Ishikawa (cell line): ENCODE measurements around the gene INSYN2B.

Experiments used
- FOXM1 ChIP-seq: IDR thresholded peaks from 2 replicates; pipeline ENCODE4 v1.6.1; 2012; ENCODE audit warnings: low read depth, borderline replicate concordance
- RAD21 ChIP-seq: IDR thresholded peaks from 2 replicates; pipeline ENCODE4 v1.6.1; 2012; ENCODE audit warnings: low read depth
- YY1 ChIP-seq: IDR thresholded peaks from 2 replicates; pipeline ENCODE4 v1.6.1; 2012; ENCODE audit warnings: low read depth
- TF ChIP-seq, protein P1 (sequence below): IDR thresholded peaks from 2 replicates; pipeline ENCODE4 v1.6.1; 2012
- TF ChIP-seq, protein P2 (sequence below): IDR thresholded peaks from 2 replicates; pipeline ENCODE4 v1.6.1; 2012; ENCODE audit warnings: low read depth, mild to moderate bottlenecking

DNA sequence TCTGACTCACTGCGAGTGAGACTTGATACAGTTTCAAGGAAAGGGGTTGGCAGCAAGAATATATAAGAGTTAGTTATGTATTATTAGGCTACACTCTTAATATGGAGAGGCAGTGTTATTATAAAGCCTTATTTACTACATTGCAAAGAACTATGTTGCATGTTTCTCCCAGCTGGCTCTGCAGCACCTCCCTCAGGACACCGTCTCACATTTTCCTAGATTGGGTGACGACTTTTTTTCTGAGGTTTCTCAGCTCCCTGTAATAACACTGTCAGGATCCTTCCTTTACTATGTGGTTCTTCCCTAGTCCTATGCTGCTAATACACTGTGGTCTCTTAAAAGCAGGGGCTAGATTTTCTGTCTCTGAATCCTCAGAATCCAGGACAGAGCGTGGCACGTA lies 153.7 kb downstream of the INSYN2B start:
- TF ChIP-seq, protein P1, sequence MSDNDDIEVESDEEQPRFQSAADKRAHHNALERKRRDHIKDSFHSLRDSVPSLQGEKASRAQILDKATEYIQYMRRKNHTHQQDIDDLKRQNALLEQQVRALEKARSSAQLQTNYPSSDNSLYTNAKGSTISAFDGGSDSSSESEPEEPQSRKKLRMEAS, result no peak
- TF ChIP-seq, protein P2, sequence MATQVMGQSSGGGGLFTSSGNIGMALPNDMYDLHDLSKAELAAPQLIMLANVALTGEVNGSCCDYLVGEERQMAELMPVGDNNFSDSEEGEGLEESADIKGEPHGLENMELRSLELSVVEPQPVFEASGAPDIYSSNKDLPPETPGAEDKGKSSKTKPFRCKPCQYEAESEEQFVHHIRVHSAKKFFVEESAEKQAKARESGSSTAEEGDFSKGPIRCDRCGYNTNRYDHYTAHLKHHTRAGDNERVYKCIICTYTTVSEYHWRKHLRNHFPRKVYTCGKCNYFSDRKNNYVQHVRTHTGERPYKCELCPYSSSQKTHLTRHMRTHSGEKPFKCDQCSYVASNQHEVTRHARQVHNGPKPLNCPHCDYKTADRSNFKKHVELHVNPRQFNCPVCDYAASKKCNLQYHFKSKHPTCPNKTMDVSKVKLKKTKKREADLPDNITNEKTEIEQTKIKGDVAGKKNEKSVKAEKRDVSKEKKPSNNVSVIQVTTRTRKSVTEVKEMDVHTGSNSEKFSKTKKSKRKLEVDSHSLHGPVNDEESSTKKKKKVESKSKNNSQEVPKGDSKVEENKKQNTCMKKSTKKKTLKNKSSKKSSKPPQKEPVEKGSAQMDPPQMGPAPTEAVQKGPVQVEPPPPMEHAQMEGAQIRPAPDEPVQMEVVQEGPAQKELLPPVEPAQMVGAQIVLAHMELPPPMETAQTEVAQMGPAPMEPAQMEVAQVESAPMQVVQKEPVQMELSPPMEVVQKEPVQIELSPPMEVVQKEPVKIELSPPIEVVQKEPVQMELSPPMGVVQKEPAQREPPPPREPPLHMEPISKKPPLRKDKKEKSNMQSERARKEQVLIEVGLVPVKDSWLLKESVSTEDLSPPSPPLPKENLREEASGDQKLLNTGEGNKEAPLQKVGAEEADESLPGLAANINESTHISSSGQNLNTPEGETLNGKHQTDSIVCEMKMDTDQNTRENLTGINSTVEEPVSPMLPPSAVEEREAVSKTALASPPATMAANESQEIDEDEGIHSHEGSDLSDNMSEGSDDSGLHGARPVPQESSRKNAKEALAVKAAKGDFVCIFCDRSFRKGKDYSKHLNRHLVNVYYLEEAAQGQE, result no peak
- TF ChIP-seq YY1 (no peak), FOXM1 (no peak), RAD21 (peak; percentile 10; the same call in 1 of the 2 replicates)
